Ecto neural progenitor cell (in vitro differentiated cells): ENCODE measurements around the gene MYL1.

ENCODE experiments used
- DNase-seq: peaks from one replicate; pipeline ENCODE4 v3.0.0-alpha.2; 2018; ENCODE audit warnings: low spot score

Gene MYL1

GRCh38 chr2:210264282-210264681, 50.7 kb downstream of the MYL1 start:
- DNase-seq = no peak

- no peak for DNase-seq
These were observed 51.1 kb downstream of the MYL1 start for GRCh38 chr2:210263841-210264240.

- DNase-seq = no peak
These were observed 52.9 kb downstream of the MYL1 start for GRCh38 chr2:210262036-210262435.

- DNase-seq = no peak
These were observed 55.3 kb downstream of the MYL1 start for GRCh38 chr2:210259687-210260086.

- DNase-seq = no peak
These were observed 62.0 kb downstream of the MYL1 start for GRCh38 chr2:210252699-210253606.

- no peak for DNase-seq
These were observed 64.4 kb downstream of the MYL1 start for GRCh38 chr2:210250622-210251021.
